Measurements from ENCODE around the gene ZNF200.

DNA sequence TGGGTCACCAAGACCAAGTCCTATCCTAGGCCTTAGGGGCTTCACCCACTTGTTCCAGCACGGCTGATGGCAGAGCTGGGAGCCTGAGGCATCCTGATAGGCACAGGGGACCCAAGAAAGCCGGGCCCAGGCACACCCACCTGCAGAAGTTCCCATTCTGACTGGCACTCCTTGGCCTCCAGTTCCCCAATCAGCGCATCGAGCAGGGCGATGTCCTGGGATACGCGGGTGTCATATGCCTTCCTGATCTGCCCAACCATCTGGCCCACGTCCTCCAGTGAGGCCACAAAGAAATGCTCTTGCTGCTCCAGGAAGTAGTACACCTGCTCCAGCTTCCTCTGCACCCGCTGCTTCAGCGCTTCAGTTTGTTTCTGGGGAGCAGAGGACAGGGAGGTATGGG is 11.9 kb upstream of the ZNF200 start:
- TF ChIP-seq, protein P1, sequence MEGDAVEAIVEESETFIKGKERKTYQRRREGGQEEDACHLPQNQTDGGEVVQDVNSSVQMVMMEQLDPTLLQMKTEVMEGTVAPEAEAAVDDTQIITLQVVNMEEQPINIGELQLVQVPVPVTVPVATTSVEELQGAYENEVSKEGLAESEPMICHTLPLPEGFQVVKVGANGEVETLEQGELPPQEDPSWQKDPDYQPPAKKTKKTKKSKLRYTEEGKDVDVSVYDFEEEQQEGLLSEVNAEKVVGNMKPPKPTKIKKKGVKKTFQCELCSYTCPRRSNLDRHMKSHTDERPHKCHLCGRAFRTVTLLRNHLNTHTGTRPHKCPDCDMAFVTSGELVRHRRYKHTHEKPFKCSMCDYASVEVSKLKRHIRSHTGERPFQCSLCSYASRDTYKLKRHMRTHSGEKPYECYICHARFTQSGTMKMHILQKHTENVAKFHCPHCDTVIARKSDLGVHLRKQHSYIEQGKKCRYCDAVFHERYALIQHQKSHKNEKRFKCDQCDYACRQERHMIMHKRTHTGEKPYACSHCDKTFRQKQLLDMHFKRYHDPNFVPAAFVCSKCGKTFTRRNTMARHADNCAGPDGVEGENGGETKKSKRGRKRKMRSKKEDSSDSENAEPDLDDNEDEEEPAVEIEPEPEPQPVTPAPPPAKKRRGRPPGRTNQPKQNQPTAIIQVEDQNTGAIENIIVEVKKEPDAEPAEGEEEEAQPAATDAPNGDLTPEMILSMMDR (IDR thresholded peaks at IDR 0.05): no peak
- TF ChIP-seq POLR2A (IDR thresholded peaks at IDR 0.05): no peak
